H1 (cell line): ENCODE results near the gene FOXN3. TPM values are rescaled to one million over a fixed set of nuclear protein-coding genes. Genes with fewer than 3 reads are reported as not detected.

Experiments used
- CTCF ChIA-PET: fragments of 300-600 bp; sonication (Branson Sonifier 250); formaldehyde crosslinking; loops from one replicate; lab custom pipeline; 2021; ENCODE audit not compliant: partially characterized antibody; lab: Charles Lee
- POLR2A ChIA-PET: fragments of 300-600 bp; sonication (Branson Sonifier 250); formaldehyde crosslinking; loops from one replicate; lab custom pipeline; 2021; ENCODE audit warnings: inconsistent platforms; ENCODE audit not compliant: partially characterized antibody; lab: Charles Lee
- DNase-seq, 2 experiments: peaks; one replicate each; pipeline versions ENCODE4 v3.0.0 to v3.0.0-alpha.2; 2010 to 2022; ENCODE audit warnings: low spot score in 2 of 2, low read depth in 1 of 2, mixed read lengths in 1 of 2
- FAIRE-seq: peaks from 2 replicates; lab custom pipeline; 2011; peaks lifted over from hg19 to GRCh38; lab: Jason Lieb, UNC
- H2AFZ ChIP-seq: 2 replicates; pipeline ENCODE4 v1.8.1; 2012; ENCODE audit warnings: low read length, inconsistent platforms
- H2AK5ac ChIP-seq: 2 replicates; pipeline ENCODE4 v1.6.1; 2013; ENCODE audit warnings: low read depth, low read length
- H2BK120ac ChIP-seq: replicated peaks from 2 replicates; pipeline ENCODE3; 2013; ENCODE audit warnings: low read depth, low read length, inconsistent platforms
- H2BK12ac ChIP-seq: 2 replicates; pipeline ENCODE4 v1.6.1; 2013; ENCODE audit warnings: low read depth, low read length
- H2BK15ac ChIP-seq: 2 replicates; pipeline ENCODE4 v1.6.1; 2013; ENCODE audit warnings: low read length
- H2BK20ac ChIP-seq: 2 replicates; pipeline ENCODE4 v1.6.1; 2013; ENCODE audit warnings: low read length
- H2BK5ac ChIP-seq: 2 replicates; pipeline ENCODE4 v1.6.1; 2013; ENCODE audit warnings: low read depth, low read length
- H3K14ac ChIP-seq: 2 replicates; pipeline ENCODE4 v1.6.1; 2013; ENCODE audit warnings: inconsistent platforms; ENCODE audit not compliant: insufficient read length
- H3K18ac ChIP-seq: 2 replicates; pipeline ENCODE4 v1.6.1; 2013; ENCODE audit warnings: low read length; ENCODE audit errors: extremely low read depth
- H3K23ac ChIP-seq: 2 replicates; pipeline ENCODE4 v1.6.1; 2013; ENCODE audit warnings: inconsistent platforms; ENCODE audit not compliant: insufficient read length
- H3K23me2 ChIP-seq: 2 replicates; pipeline ENCODE4 v1.6.1; 2013; ENCODE audit warnings: low read depth, low read length
- H3K27ac ChIP-seq: 2 replicates; pipeline ENCODE4 v1.6.1; 2011; ENCODE audit warnings: low read depth, low read length, inconsistent platforms
- H3K27me3 ChIP-seq, 4 experiments: replicated peaks in 1 of 4; 1 replicate in 1 of 4; 2 replicates in 3 of 4; pipeline versions ENCODE4 v1.6.1 to v1.8.1; 2011 to 2013; ENCODE audit warnings: low read length in 3 of 4, mild to moderate bottlenecking in 3 of 4, inconsistent platforms in 2 of 4, mixed read lengths in 2 of 4, moderate library complexity in 1 of 4; ENCODE audit not compliant: control insufficient read depth in 3 of 4, insufficient read depth in 3 of 4; ENCODE audit errors: extremely low read depth in 1 of 4
- H3K36me3 ChIP-seq, 4 experiments: 2 replicates each; pipeline versions ENCODE4 v1.6.1 to v1.8.1; 2011 to 2013; ENCODE audit warnings: mild to moderate bottlenecking in 4 of 4, low read length in 3 of 4, moderate library complexity in 2 of 4, control low read depth in 1 of 4, inconsistent platforms in 1 of 4; ENCODE audit not compliant: insufficient read depth in 4 of 4, control insufficient read depth in 2 of 4
- H3K4ac ChIP-seq: replicated peaks from 2 replicates; pipeline ENCODE3; 2013; ENCODE audit warnings: low read length, low read depth, mixed read lengths, inconsistent platforms; ENCODE audit not compliant: insufficient read length
- H3K4me1 ChIP-seq, 4 experiments: replicated peaks in 1 of 4; 1 replicate in 1 of 4; 2 replicates in 3 of 4; pipeline versions ENCODE4 v1.6.1 to v1.8.1; 2011 to 2013; ENCODE audit warnings: low read length in 3 of 4, inconsistent platforms in 2 of 4, mixed read lengths in 1 of 4; ENCODE audit not compliant: insufficient read depth in 4 of 4, control insufficient read depth in 3 of 4
- H3K4me2 ChIP-seq, 2 experiments: 2 replicates each; pipeline versions ENCODE4 v1.6.1 to v1.8.1; 2011 to 2013; ENCODE audit warnings: low read depth in 2 of 2, low read length in 2 of 2, control low read depth in 1 of 2, inconsistent platforms in 1 of 2, mild to moderate bottlenecking in 1 of 2; ENCODE audit not compliant: insufficient read depth in 1 of 2
- H3K4me3 ChIP-seq, 4 experiments: fragments of 200-600, 300-600 bp in 1 of 4; sonication (generic), shearing (Covaris generic), sonication (Bioruptor Twin) in 1 of 4; 2 replicates each; pipeline versions ENCODE4 v1.5.1 to v1.8.1; 2011 to 2016; ENCODE audit warnings: low read length in 4 of 4, low read depth in 3 of 4, control low read depth in 2 of 4, inconsistent platforms in 2 of 4, mild to moderate bottlenecking in 2 of 4, mixed read lengths in 1 of 4, moderate library complexity in 1 of 4; ENCODE audit not compliant: insufficient read depth in 2 of 4; ENCODE audit errors: extremely low read depth in 1 of 4
- H3K56ac ChIP-seq: replicated peaks from 2 replicates; pipeline ENCODE3; 2013; ENCODE audit warnings: low read depth, mild to moderate bottlenecking, mixed read lengths, low read length, inconsistent platforms; ENCODE audit not compliant: insufficient read length
- H3K79me1 ChIP-seq: 2 replicates; pipeline ENCODE4 v1.6.1; 2013; ENCODE audit warnings: low read depth, low read length, control low read depth
- H3K79me2 ChIP-seq, 2 experiments: 2 replicates each; pipeline versions ENCODE4 v1.6.1 to v1.8.1; 2012 to 2013; ENCODE audit warnings: low read length in 2 of 2, mild to moderate bottlenecking in 2 of 2, inconsistent platforms in 1 of 2; ENCODE audit not compliant: insufficient read depth in 2 of 2, control insufficient read depth in 1 of 2
- H3K9ac ChIP-seq, 4 experiments: replicated peaks in 1 of 4; 1 replicate in 1 of 4; 2 replicates in 3 of 4; pipeline versions ENCODE4 v1.6.1 to v1.8.1; 2011 to 2013; ENCODE audit warnings: low read depth in 3 of 4, low read length in 3 of 4, control low read depth in 2 of 4, mild to moderate bottlenecking in 2 of 4, moderate library complexity in 2 of 4, inconsistent platforms in 1 of 4; ENCODE audit errors: extremely low read depth in 1 of 4
- H3K9me3 ChIP-seq, 2 experiments: 2 replicates each; pipeline versions ENCODE4 v1.6.1 to v1.8.1; 2012 to 2013; ENCODE audit warnings: mild to moderate bottlenecking in 2 of 2, moderate library complexity in 2 of 2, control low read depth in 1 of 2, inconsistent platforms in 1 of 2, low read depth in 1 of 2, low read length in 1 of 2, mixed read lengths in 1 of 2; ENCODE audit not compliant: insufficient read depth in 2 of 2
- H4K20me1 ChIP-seq, 2 experiments: replicated peaks in 1 of 2; 2 replicates each; pipeline versions ENCODE3 to v1.8.1; 2011 to 2013; ENCODE audit warnings: inconsistent platforms in 2 of 2, low read length in 2 of 2, mild to moderate bottlenecking in 1 of 2; ENCODE audit not compliant: insufficient read depth in 2 of 2, control insufficient read depth in 1 of 2
- H4K5ac ChIP-seq: 2 replicates; pipeline ENCODE4 v1.6.1; 2013; ENCODE audit warnings: low read length, low read depth, mixed read lengths, inconsistent platforms; ENCODE audit not compliant: insufficient read length
- H4K8ac ChIP-seq: 2 replicates; pipeline ENCODE4 v1.8.0; 2013; ENCODE audit warnings: mild to moderate bottlenecking, moderate library complexity, low read length, inconsistent platforms; ENCODE audit not compliant: insufficient read depth; ENCODE audit errors: extremely low read depth
- H4K91ac ChIP-seq: replicated peaks from 2 replicates; pipeline ENCODE3; 2013; ENCODE audit warnings: low read length, mixed read lengths, inconsistent platforms; ENCODE audit not compliant: insufficient read length
- JUND ChIP-seq: IDR thresholded peaks from 2 replicates; pipeline ENCODE4 v1.6.1; 2011; ENCODE audit warnings: mild to moderate bottlenecking, improper control_type of control experiment, low read length
- SIN3A ChIP-seq, 2 experiments: IDR thresholded peaks in 1 of 2; conservative IDR thresholded peaks in 1 of 2; 2 replicates each; pipeline ENCODE4 v1.6.1; 2011 to 2012; ENCODE audit warnings: low read length in 2 of 2, improper control_type of control experiment in 1 of 2, low read depth in 1 of 2, mild to moderate bottlenecking in 1 of 2
- WGBS, 2 experiments: shearing (Covaris generic) in 1 of 2; methylation state at CpG; one replicate each; pipeline versions ENCODE4 v1.1.6 to v1.1.7; 2013 to 2015; ENCODE audit warnings: low lambda C conversion rate in 2 of 2, mixed read lengths in 2 of 2, inconsistent platforms in 1 of 2, low coverage in 1 of 2, missing lambda C conversion rate in 1 of 2; ENCODE audit not compliant: insufficient replicate concordance in 2 of 2, insufficient coverage in 1 of 2, insufficient read length in 1 of 2; ENCODE audit errors: extremely low coverage in 1 of 2, missing lambda C conversion rate in 1 of 2; 5-methylcytosine and 5-hydroxymethylcytosine counted together
- polyA plus RNA-seq, 7 experiments: library from polyadenylated mRNA; depleted of rRNA in 3 of 7; stranded (reverse) in 5 of 7; unstranded in 2 of 7; fragments of >200 nt in 5 of 7; fragments of 200-250 nt in 2 of 7; gene quantifications; 1 replicate in 5 of 7; 2 replicates in 1 of 7; 4 replicates in 1 of 7; pipeline versions ENCODE4 v1.2.1 to v1.2.3, GENCODE V29; 2011 to 2013; ENCODE audit warnings: missing spikeins in 2 of 7, mixed read lengths in 2 of 7
- total RNA-seq: library from RNA; stranded (reverse); fragmentation: NEBNext Ultra II Directional; extraction: Animal tissue kit (Norgen Biotek cat#: 25700); gene quantifications from 2 replicates; pipeline ENCODE4 v1.2.1, GENCODE V29; 2021
- TF ChIP-seq, protein P1 (sequence below), 3 experiments: IDR thresholded peaks; 1 replicate in 2 of 3; 2 replicates in 1 of 3; pipeline versions ENCODE4 v1.5.1 to v1.6.1; 2011; ENCODE audit warnings: low read length in 3 of 3, mild to moderate bottlenecking in 3 of 3, inconsistent platforms in 2 of 3, low read depth in 1 of 3, moderate library complexity in 1 of 3; ENCODE audit not compliant: insufficient read depth in 1 of 3; ENCODE audit errors: control extremely low read depth in 1 of 3

The FOXN3 gene
- total and polyA plus RNA-seq, 2 of the 8 experiments (the other 6 are each of a cell fraction or from before 2014, with no cell fraction given) = 52.6 to 178 TPM

DNA sequence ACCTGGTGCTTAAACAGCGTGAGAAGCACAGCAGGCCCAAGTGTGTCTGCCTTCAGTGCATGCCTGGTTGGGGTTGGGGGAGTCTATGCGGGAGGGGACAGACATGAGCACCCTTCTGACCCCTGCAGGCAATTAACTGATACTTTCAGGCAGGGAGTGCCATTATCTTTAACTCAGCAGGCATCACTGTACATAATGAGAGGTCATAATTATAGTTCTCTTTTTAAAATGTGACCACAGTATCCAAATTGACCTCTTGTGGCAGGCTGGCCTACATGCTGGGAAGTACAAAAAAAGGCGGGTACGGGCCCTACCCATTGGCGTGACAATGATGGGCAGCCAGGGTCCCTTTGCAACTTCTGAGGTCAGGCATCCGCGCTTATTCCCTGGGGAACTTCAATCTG lies 209.1 kb downstream of the FOXN3 start:
- H3K18ac ChIP-seq = no peak overlapping the region
- H3K79me2 ChIP-seq = peaks cover 0 to 53% of the 10 kb centered on the region in 2 experiments; a peak in 3 of 4 replicates
- peaks cover 9 to 17% (median 16%) of the 10 kb centered on the region in 4 experiments for H3K4me1 ChIP-seq
- H3K56ac ChIP-seq = no peak overlapping the region
- H3K23ac ChIP-seq = no peak overlapping the region
- CTCF ChIA-PET = interaction anchor here (0.9 to 1.8 kb wide), 4 partner anchors 10 to 31 kb away, joined by 3 to 7 read pairs (median 6); no protein-coding TSS in a partner anchor
- H3K79me1 ChIP-seq = peaks cover 15% of the 10 kb centered on the region
- H3K4ac ChIP-seq = no peak overlapping the region
- H2AK5ac ChIP-seq = no peak overlapping the region
- H3K14ac ChIP-seq = no peak overlapping the region
- H2BK5ac ChIP-seq = no peak overlapping the region
- peaks cover 0 to 3% (median 0%) of the 10 kb centered on the region in 4 experiments; a peak in 1 of 8 replicates for H3K36me3 ChIP-seq
- no peak for DNase-seq
- H3K27ac ChIP-seq = no peak overlapping the region
- WGBS, 2 experiments = 87% methylated on average over 7 of the region's 7 CpGs; no CpG with 5 or more reads in 1 of the 2 experiments
- TF ChIP-seq, protein P1, sequence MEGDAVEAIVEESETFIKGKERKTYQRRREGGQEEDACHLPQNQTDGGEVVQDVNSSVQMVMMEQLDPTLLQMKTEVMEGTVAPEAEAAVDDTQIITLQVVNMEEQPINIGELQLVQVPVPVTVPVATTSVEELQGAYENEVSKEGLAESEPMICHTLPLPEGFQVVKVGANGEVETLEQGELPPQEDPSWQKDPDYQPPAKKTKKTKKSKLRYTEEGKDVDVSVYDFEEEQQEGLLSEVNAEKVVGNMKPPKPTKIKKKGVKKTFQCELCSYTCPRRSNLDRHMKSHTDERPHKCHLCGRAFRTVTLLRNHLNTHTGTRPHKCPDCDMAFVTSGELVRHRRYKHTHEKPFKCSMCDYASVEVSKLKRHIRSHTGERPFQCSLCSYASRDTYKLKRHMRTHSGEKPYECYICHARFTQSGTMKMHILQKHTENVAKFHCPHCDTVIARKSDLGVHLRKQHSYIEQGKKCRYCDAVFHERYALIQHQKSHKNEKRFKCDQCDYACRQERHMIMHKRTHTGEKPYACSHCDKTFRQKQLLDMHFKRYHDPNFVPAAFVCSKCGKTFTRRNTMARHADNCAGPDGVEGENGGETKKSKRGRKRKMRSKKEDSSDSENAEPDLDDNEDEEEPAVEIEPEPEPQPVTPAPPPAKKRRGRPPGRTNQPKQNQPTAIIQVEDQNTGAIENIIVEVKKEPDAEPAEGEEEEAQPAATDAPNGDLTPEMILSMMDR (IDR thresholded peaks at IDR 0.05; ENCODE audit: control extremely low read depth in 1 of 3, insufficient read depth in 1 of 3, low read depth in 1 of 3, low read length in 3 of 3) = peak in 1 of 3 experiments; percentile 23; a peak in 1 of 4 replicates
- no peak for TF ChIP-seq SIN3A (conservative IDR thresholded peaks at IDR 0.05 in 1 of 2, IDR thresholded peaks at IDR 0.05 in 1 of 2; ENCODE audit: low read depth in 1 of 2, low read length in 2 of 2)
- TF ChIP-seq JUND = no peak
- H2BK15ac ChIP-seq = no peak overlapping the region
- H3K9ac ChIP-seq = no peak overlapping the region
- H4K91ac ChIP-seq = no peak overlapping the region
- no peak overlapping the region for H3K4me3 ChIP-seq
- H2BK120ac ChIP-seq = no peak overlapping the region
- no peak overlapping the region for H4K5ac ChIP-seq
- no peak overlapping the region for H2BK12ac ChIP-seq
- POLR2A ChIA-PET = no interaction called here
- no peak overlapping the region for H2AFZ ChIP-seq
- no peak overlapping the region for H3K4me2 ChIP-seq
- no peak for FAIRE-seq
- H4K20me1 ChIP-seq = peaks cover 11 to 22% of the 10 kb centered on the region in 2 experiments
- no peaks in the 10 kb centered on the region for H3K9me3 ChIP-seq
- H3K27me3 ChIP-seq = no peaks in the 10 kb centered on the region
- H4K8ac ChIP-seq = no peak overlapping the region
- no peak overlapping the region for H2BK20ac ChIP-seq
- peaks cover 2% of the 10 kb centered on the region; the same call in 1 of the 2 replicates for H3K23me2 ChIP-seq
